Measurements from ENCODE around the gene PEX14.

GRCh38 chr1:10677491-10678391, 203.0 kb downstream of the PEX14 start:
- TF ChIP-seq CTCF (IDR thresholded peaks at IDR 0.05; ENCODE audit: low read depth, low read length) (no peak), POLR2A (IDR thresholded peaks at IDR 0.05; ENCODE audit: extremely low read depth, insufficient read length) (no peak)
